Measurements from ENCODE around the gene OR7C2. TPM values are rescaled to one million over a fixed set of nuclear protein-coding genes. Genes with fewer than 3 reads are reported as not detected.

Gene OR7C2
- total and polyA plus RNA-seq, 9 donors: not detected

GRCh38 chr19:14957464-14957863, 16.2 kb downstream of the OR7C2 start:
- Histone ChIP-seq H3K27ac (no peak overlapping the region), H3K9me3 (peaks cover 0 to 16% of the 10 kb centered on the region in 2 donors), H3K36me3 (no peaks in the 10 kb centered on the region), H3K27me3 (no peaks in the 10 kb centered on the region), H3K4me1 (ENCODE audit: insufficient read depth) (no peaks in the 10 kb centered on the region), H3K4me3 (no peak overlapping the region)
- no peak for TF ChIP-seq POLR2A (IDR thresholded peaks at IDR 0.05)
- DNase-seq: no peak
- WGBS, 3 donors: 78 to 85% (median 84%) methylated on average over 3 of the region's 3 CpGs
- intact Hi-C loops (cut with DNase I): no loop called here

- TF ChIP-seq EP300 (IDR thresholded peaks at IDR 0.05) (no peak), CTCF (IDR thresholded peaks at IDR 0.05) (no peak), POLR2A (IDR thresholded peaks at IDR 0.05) (no peak)
- DNase-seq: no peak
- WGBS, 3 donors: 28 to 80% (median 69%) methylated on average over 1 of the region's 1 CpG
- Histone ChIP-seq H3K4me1 (ENCODE audit: insufficient read depth) (no peaks in the 10 kb centered on the region), H3K4me3 (no peak overlapping the region), H3K9me3 (peaks cover 0 to 11% of the 10 kb centered on the region in 2 donors), H3K36me3 (no peaks in the 10 kb centered on the region), H3K27ac (no peak overlapping the region), H3K27me3 (no peaks in the 10 kb centered on the region)
- intact Hi-C loops (cut with DNase I): no loop called here
These were observed 18.0 kb downstream of the OR7C2 start for GRCh38 chr19:14959263-14959662.

GRCh38 chr19:14961956-14962685, 20.8 kb downstream of the OR7C2 start:
- H3K9me3 ChIP-seq: peaks cover 0 to 6% of the 10 kb centered on the region in 2 donors
- intact Hi-C loops (cut with DNase I): no loop called here
- no peak overlapping the region for H3K4me3 ChIP-seq
- no peaks in the 10 kb centered on the region for H3K4me1 ChIP-seq (ENCODE audit: insufficient read depth)
- 88 to 92% (median 90%) methylated on average over 24 of the region's 24 CpGs for WGBS, 3 donors
- TF ChIP-seq CTCF (IDR thresholded peaks at IDR 0.05) (no peak), EP300 (IDR thresholded peaks at IDR 0.05) (no peak)
- no peak overlapping the region for H3K27ac ChIP-seq
- DNase-seq: no peak
- no peaks in the 10 kb centered on the region for H3K27me3 ChIP-seq
- H3K36me3 ChIP-seq: no peaks in the 10 kb centered on the region

- TF ChIP-seq EP300 (IDR thresholded peaks at IDR 0.05) (no peak), CTCF (IDR thresholded peaks at IDR 0.05) (no peak), POLR2A (IDR thresholded peaks at IDR 0.05) (no peak)
- no peaks in the 10 kb centered on the region for H3K9me3 ChIP-seq
- H3K27ac ChIP-seq: no peak overlapping the region
- H3K27me3 ChIP-seq: no peaks in the 10 kb centered on the region
- H3K4me1 ChIP-seq (ENCODE audit: insufficient read depth): no peaks in the 10 kb centered on the region
- H3K4me3 ChIP-seq: no peak overlapping the region
- intact Hi-C loops (cut with DNase I): no loop called here
- no peak for DNase-seq
- H3K36me3 ChIP-seq: no peaks in the 10 kb centered on the region
- 93 to 95% (median 95%) methylated on average over 14 of the region's 14 CpGs for WGBS, 3 donors
These were observed 27.0 kb downstream of the OR7C2 start for GRCh38 chr19:14968247-14968646.

GRCh38 chr19:14971474-14971873, 30.2 kb downstream of the OR7C2 start:
- Histone ChIP-seq H3K27ac (no peak overlapping the region), H3K27me3 (no peaks in the 10 kb centered on the region), H3K36me3 (no peaks in the 10 kb centered on the region), H3K9me3 (no peaks in the 10 kb centered on the region), H3K4me1 (ENCODE audit: insufficient read depth) (no peaks in the 10 kb centered on the region), H3K4me3 (no peak overlapping the region)
- DNase-seq: no peak
- TF ChIP-seq EP300 (IDR thresholded peaks at IDR 0.05) (no peak), POLR2A (IDR thresholded peaks at IDR 0.05) (no peak), CTCF (IDR thresholded peaks at IDR 0.05) (no peak)
- 70 to 85% (median 71%) methylated on average over 7 of the region's 7 CpGs for WGBS, 3 donors
- intact Hi-C loops (cut with DNase I): no loop called here

Measured in ovary (tissue), 9 donors.